H1 (cell line): Measurements from ENCODE around the gene DOCK11. TPM values are rescaled to one million over a fixed set of nuclear protein-coding genes. Genes with fewer than 3 reads are reported as not detected.

Experiments
- CHD2 ChIP-seq: IDR thresholded peaks from 2 replicates; pipeline ENCODE4 v1.6.1; 2012; ENCODE audit warnings: low read length, improper control_type of control experiment
- MAX ChIP-seq: IDR thresholded peaks from 2 replicates; pipeline ENCODE4 v1.6.1; 2012; ENCODE audit warnings: inconsistent platforms
- polyA plus RNA-seq, 7 experiments: library from polyadenylated mRNA; depleted of rRNA in 3 of 7; stranded (reverse) in 5 of 7; unstranded in 2 of 7; fragments of >200 nt in 5 of 7; fragments of 200-250 nt in 2 of 7; gene quantifications; 1 replicate in 5 of 7; 2 replicates in 1 of 7; 4 replicates in 1 of 7; pipeline versions ENCODE4 v1.2.1 to v1.2.3, GENCODE V29; 2011 to 2013; ENCODE audit warnings: missing spikeins in 2 of 7, mixed read lengths in 2 of 7
- total RNA-seq: library from RNA; stranded (reverse); fragmentation: NEBNext Ultra II Directional; extraction: Animal tissue kit (Norgen Biotek cat#: 25700); gene quantifications from 2 replicates; pipeline ENCODE4 v1.2.1, GENCODE V29; 2021

The DOCK11 gene
- total and polyA plus RNA-seq, 2 of the 8 experiments (the other 6 are each of a cell fraction or from before 2014, with no cell fraction given), result 4.9 to 12.0 TPM

- TF ChIP-seq MAX (peak; percentile 74), CHD2 (peak; percentile 39; the same call in 1 of the 2 replicates)
- TF ChIP-seq, all 59 proteins: peak for 7
Observed at GRCh38 chrX:118495061-118495921, at the start of gene DOCK11 (continued).
